NCI-H526 treated with DMSO at 0.1 percent for 48 hours (cell line): ENCODE results near the gene BCHE.

Source experiments
- DNase-seq: peaks from one replicate; lab custom pipeline; 2025; lab: John Stamatoyannopoulos, UW

Gene BCHE

GRCh38 chr3:165837058-165837525 is at the start of gene BCHE:
BCHE (minus strand) TSS chr3:165837423; CDS start chr3:165831033, 6,390 bp downstream.
- DNase-seq: no peak

- no peak for DNase-seq
Observed at GRCh38 chr3:165885558-165886270, 48.5 kb upstream of the BCHE start.

- no peak for DNase-seq
Observed at GRCh38 chr3:165884518-165884917, 47.3 kb upstream of the BCHE start.

- no peak for DNase-seq
Observed at GRCh38 chr3:165883863-165884478, 46.7 kb upstream of the BCHE start.

- no peak for DNase-seq
Observed at GRCh38 chr3:165883117-165883516, 45.9 kb upstream of the BCHE start.

GRCh38 chr3:165875644-165876043 is 38.4 kb upstream of the BCHE start:
- DNase-seq: no peak

- no peak for DNase-seq
Observed at GRCh38 chr3:165874663-165875489, 37.7 kb upstream of the BCHE start.

- DNase-seq: no peak
Observed at GRCh38 chr3:165868088-165868487, 30.9 kb upstream of the BCHE start.

- DNase-seq: no peak
Observed at GRCh38 chr3:165859061-165859460, 21.8 kb upstream of the BCHE start.

- no peak for DNase-seq
Observed at GRCh38 chr3:165855581-165855980, 18.4 kb upstream of the BCHE start.

- peak; percentile 5 for DNase-seq
Observed at GRCh38 chr3:165854696-165855095, 17.5 kb upstream of the BCHE start.

GRCh38 chr3:165852711-165853110 is 15.5 kb upstream of the BCHE start:
- DNase-seq: no peak

GRCh38 chr3:165852191-165852590 is 15.0 kb upstream of the BCHE start:
- DNase-seq: no peak

- DNase-seq: no peak
Observed at GRCh38 chr3:165846056-165846455, 8.8 kb upstream of the BCHE start.

GRCh38 chr3:165839296-165840076 is 2.3 kb upstream of the BCHE start:
- DNase-seq: no peak

- no peak for DNase-seq
Observed at GRCh38 chr3:165837801-165838200, 578 bp upstream of the BCHE start.

- no peak for DNase-seq
Observed at GRCh38 chr3:165835431-165835830, 1.8 kb downstream of the BCHE start.

GRCh38 chr3:165830746-165831145 is 6.5 kb downstream of the BCHE start:
- no peak for DNase-seq

GRCh38 chr3:165827883-165828282 is 9.3 kb downstream of the BCHE start:
- no peak for DNase-seq

- DNase-seq: no peak
Observed at GRCh38 chr3:165827233-165827632, 10.0 kb downstream of the BCHE start.

- no peak for DNase-seq
Observed at GRCh38 chr3:165820671-165821123, 16.5 kb downstream of the BCHE start.

- no peak for DNase-seq
Observed at GRCh38 chr3:165817160-165817709, 20.0 kb downstream of the BCHE start.
